GM12878 (cell line): Measurements from ENCODE around the gene DDX51. TPM values are rescaled to one million over a fixed set of nuclear protein-coding genes. Genes with fewer than 3 reads are reported as not detected.

Experiments used
- ATAC-seq: fragments of 200-7000 bp; cut with Tn5 transposase; 3 replicates; pipeline ENCODE4 v1.9.1; 2020; ENCODE audit warnings: mild to moderate bottlenecking, moderate library complexity
- BruUV-seq: library from RNA; stranded (reverse); fragments of 400-500 nt; replicated peaks from 2 replicates; lab custom pipeline; 2021; lab: Mats Ljungman, UMichigan
- CTCF ChIA-PET: fragments of 300-600 bp; sonication (Branson Sonifier 250); formaldehyde crosslinking; extraction: SDS; loops from one replicate; lab custom pipeline; 2021; ENCODE audit warnings: inconsistent platforms; lab: Yijun Ruan, JAX
- POLR2A ChIA-PET: fragments of 350-600 bp; formaldehyde crosslinking; extraction: SDS; loops from one replicate; lab custom pipeline; 2021; ENCODE audit warnings: inconsistent platforms; lab: Charles Lee
- RAD21 ChIA-PET: fragments of 300-600 bp; sonication (Branson Sonifier 250); formaldehyde crosslinking; loops from one replicate; lab custom pipeline; 2023; ENCODE audit warnings: antibody characterized with exemption; ENCODE audit not compliant: unreplicated experiment; lab: Charles Lee
- SMC1A ChIA-PET: fragments of 300-600 bp; sonication (Branson Sonifier 250); formaldehyde crosslinking; loops from one replicate; lab custom pipeline; 2023; ENCODE audit not compliant: unreplicated experiment, uncharacterized antibody; lab: Charles Lee
- DNase-seq: peaks from one replicate; pipeline ENCODE4 v3.0.0-alpha.2; 2011; ENCODE audit warnings: low read depth, low spot score
- FAIRE-seq: peaks from 3 replicates; lab custom pipeline; 2011; peaks lifted over from hg19 to GRCh38; lab: Jason Lieb, UNC
- H2AFZ ChIP-seq: 2 replicates; pipeline ENCODE4 v1.6.0; 2011; ENCODE audit warnings: low read depth, low read length, control low read depth; ENCODE audit not compliant: control insufficient read depth
- H3K27ac ChIP-seq: 2 replicates; pipeline ENCODE4 v1.5.1; 2011; ENCODE audit warnings: control low read depth; ENCODE audit not compliant: control insufficient read depth, insufficient read depth
- H3K27me3 ChIP-seq, 2 experiments: replicated peaks in 1 of 2; 2 replicates each; pipeline versions ENCODE4 v1.6.0 to v1.6.1; 2011; ENCODE audit warnings: low read length in 1 of 2; ENCODE audit not compliant: control insufficient read depth in 2 of 2, insufficient read depth in 2 of 2
- H3K36me3 ChIP-seq, 2 experiments: 2 replicates each; pipeline ENCODE4 v1.5.1; 2011; ENCODE audit warnings: low read length in 1 of 2; ENCODE audit not compliant: control insufficient read depth in 2 of 2, insufficient read depth in 2 of 2
- H3K4me1 ChIP-seq: 2 replicates; pipeline ENCODE4 v1.6.1; 2011; ENCODE audit warnings: mild to moderate bottlenecking, low read length, moderate library complexity, mixed read lengths; ENCODE audit not compliant: control insufficient read depth, insufficient read depth
- H3K4me2 ChIP-seq: 2 replicates; pipeline ENCODE4 v1.6.0; 2011; ENCODE audit warnings: control low read depth; ENCODE audit not compliant: control insufficient read depth, insufficient read depth
- H3K4me3 ChIP-seq: fragments of 200-600 bp; sonication (generic); 2 replicates; pipeline ENCODE4 v1.5.1; 2016
- H3K79me2 ChIP-seq: 2 replicates; pipeline ENCODE4 v1.6.0; 2011; ENCODE audit warnings: low read length; ENCODE audit not compliant: control insufficient read depth, insufficient read depth
- H3K9ac ChIP-seq: 2 replicates; pipeline ENCODE4 v1.8.0; 2011; ENCODE audit warnings: low read length, control low read depth, mixed read lengths; ENCODE audit not compliant: control insufficient read depth, insufficient read depth
- H3K9me3 ChIP-seq: replicated peaks from 3 replicates; pipeline ENCODE4 v1.5.1; 2011; ENCODE audit warnings: mild to moderate bottlenecking, low read length; ENCODE audit not compliant: control insufficient read depth, insufficient read depth
- H4K20me1 ChIP-seq: 2 replicates; pipeline ENCODE4 v1.6.0; 2011; ENCODE audit not compliant: control insufficient read depth, insufficient read depth
- DPF2 ChIP-seq: fragments of 450-650 bp; IDR thresholded peaks from 2 replicates; pipeline ENCODE4 v1.6.1; 2017; ENCODE audit warnings: mild to moderate bottlenecking
- FOXM1 ChIP-seq: IDR thresholded peaks from 2 replicates; pipeline ENCODE4 v1.6.1; 2012; ENCODE audit warnings: low read depth, mild to moderate bottlenecking, inconsistent platforms, low read length, moderate library complexity
- HDAC6 ChIP-seq: fragments of 200-600 bp; sonication (generic); IDR thresholded peaks from one replicate; pipeline ENCODE4 v1.8.0; 2017; ENCODE audit warnings: antibody characterized with exemption; ENCODE audit not compliant: unreplicated experiment
- MEF2B ChIP-seq: fragments of 450-650 bp; IDR thresholded peaks from 2 replicates; pipeline ENCODE4 v1.6.1; 2018; ENCODE audit warnings: mild to moderate bottlenecking, moderate library complexity; ENCODE audit not compliant: partially characterized antibody, poor library complexity, severe bottlenecking
- NR2C2 ChIP-seq: IDR thresholded peaks from 2 replicates; pipeline ENCODE4 v1.6.1; 2011; ENCODE audit warnings: borderline replicate concordance, low read depth; ENCODE audit not compliant: control insufficient read depth, insufficient read length
- RCOR1 ChIP-seq: conservative IDR thresholded peaks from 2 replicates; pipeline ENCODE4 v1.6.1; 2012; ENCODE audit warnings: low read depth, low read length, improper control_type of control experiment
- SPI1 ChIP-seq: IDR thresholded peaks from 2 replicates; pipeline ENCODE4 v1.6.1; 2011; ENCODE audit warnings: low read depth, mild to moderate bottlenecking, low read length, moderate library complexity, borderline replicate concordance; ENCODE audit not compliant: insufficient read depth
- ZNF622 ChIP-seq: fragments of 450-650 bp; IDR thresholded peaks from 2 replicates; pipeline ENCODE4 v1.6.1; 2017; ENCODE audit warnings: mild to moderate bottlenecking, inconsistent platforms
- WGBS: methylation state at CpG from one replicate; pipeline ENCODE4 v1.1.6; 2016; ENCODE audit warnings: low lambda C conversion rate; ENCODE audit not compliant: insufficient replicate concordance, insufficient coverage; ENCODE audit errors: missing lambda C conversion rate; 5-methylcytosine and 5-hydroxymethylcytosine counted together
- in situ Hi-C: fragments of 300-500 bp; cut with MboI; formaldehyde crosslinking; loops from 9 replicates; pipeline ENCODE4 v1.14.3; 2018; ENCODE audit warnings: mixed read lengths
- intact Hi-C: fragments of 100-400 bp; cut with micrococcal nuclease; formaldehyde crosslinking; loops from one replicate; pipeline ENCODE4 v1.14.2; 2022; ENCODE audit not compliant: unreplicated experiment
- polyA plus RNA-seq, 11 experiments: library from polyadenylated mRNA; depleted of rRNA in 4 of 11; unstranded in 6 of 11; stranded (reverse) in 5 of 11; fragments of >200 nt; fragmentation: Nextera tagmentation in 4 of 11; fragmentation: Illumina TruSeq in 1 of 11; extraction: Ambion mirVana in 4 of 11; extraction: Trizol in 1 of 11; gene quantifications; 1 replicate in 1 of 11; 2 replicates in 10 of 11; pipeline versions ENCODE4 v1.2.1 to v1.2.3, GENCODE V29; 2011 to 2016; ENCODE audit warnings: inconsistent platforms in 2 of 11, missing spikeins in 2 of 11, low read depth in 1 of 11
- total RNA-seq, 4 experiments: library from RNA; depleted of rRNA in 3 of 4; stranded (reverse); fragments of >200 nt in 3 of 4; fragmentation: Illumina TruSeq in 1 of 4; extraction: Trizol in 1 of 4; gene quantifications; 2 replicates each; pipeline versions ENCODE4 v1.2.1 to v1.2.3, GENCODE V29; 2013 to 2021
- TF ChIP-seq, protein P1 (sequence below): IDR thresholded peaks from 2 replicates; pipeline ENCODE4 v1.6.1; 2012; ENCODE audit warnings: low read length, inconsistent platforms
- TF ChIP-seq, protein P2 (sequence below): fragments of 450-650 bp; IDR thresholded peaks from 2 replicates; pipeline ENCODE4 v1.6.1; 2017; ENCODE audit warnings: mild to moderate bottlenecking, low read depth, inconsistent platforms; ENCODE audit not compliant: poor library complexity, severe bottlenecking

DDX51 gene
- total and polyA plus RNA-seq, 10 of the 15 experiments (the other 5 are each of a cell fraction or from before 2014, with no cell fraction given): 0.97 to 29.1 (median 9.8) TPM

DNA sequence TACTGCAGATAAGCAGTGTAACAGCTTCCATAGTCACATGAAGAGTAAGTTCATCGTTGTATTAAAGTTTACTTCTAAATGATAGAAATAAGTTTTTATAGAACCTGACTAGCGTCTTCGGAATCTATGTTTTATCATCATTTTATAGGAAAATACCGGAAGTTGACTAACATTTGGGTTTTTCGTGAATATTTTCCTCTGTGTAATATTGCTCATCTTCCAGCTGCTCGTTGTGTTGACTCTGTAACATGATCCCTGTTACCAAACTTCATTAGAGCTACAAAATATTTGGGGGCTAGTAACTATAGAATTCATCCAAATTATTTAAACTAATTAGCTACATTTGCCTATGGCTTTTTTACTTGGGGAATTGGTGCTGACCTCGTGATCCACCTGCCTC, 37.2 kb downstream of the DDX51 start:
- Histone ChIP-seq H3K79me2 (no peaks in the 10 kb centered on the region), H3K4me1 (no peaks in the 10 kb centered on the region), H2AFZ (no peak overlapping the region), H3K9me3 (no peaks in the 10 kb centered on the region), H3K4me3 (no peak overlapping the region), H3K27ac (no peak overlapping the region), H4K20me1 (no peaks in the 10 kb centered on the region), H3K4me2 (no peak overlapping the region), H3K36me3 (peaks cover 7 to 8% of the 10 kb centered on the region in 2 experiments; a peak in 3 of 4 replicates), H3K9ac (no peak overlapping the region), H3K27me3 (no peaks in the 10 kb centered on the region)
- TF ChIP-seq, protein P1, sequence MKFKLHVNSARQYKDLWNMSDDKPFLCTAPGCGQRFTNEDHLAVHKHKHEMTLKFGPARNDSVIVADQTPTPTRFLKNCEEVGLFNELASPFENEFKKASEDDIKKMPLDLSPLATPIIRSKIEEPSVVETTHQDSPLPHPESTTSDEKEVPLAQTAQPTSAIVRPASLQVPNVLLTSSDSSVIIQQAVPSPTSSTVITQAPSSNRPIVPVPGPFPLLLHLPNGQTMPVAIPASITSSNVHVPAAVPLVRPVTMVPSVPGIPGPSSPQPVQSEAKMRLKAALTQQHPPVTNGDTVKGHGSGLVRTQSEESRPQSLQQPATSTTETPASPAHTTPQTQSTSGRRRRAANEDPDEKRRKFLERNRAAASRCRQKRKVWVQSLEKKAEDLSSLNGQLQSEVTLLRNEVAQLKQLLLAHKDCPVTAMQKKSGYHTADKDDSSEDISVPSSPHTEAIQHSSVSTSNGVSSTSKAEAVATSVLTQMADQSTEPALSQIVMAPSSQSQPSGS: no peak
- no peak for TF ChIP-seq MEF2B
- no peak for TF ChIP-seq SPI1
- TF ChIP-seq ZNF622: no peak
- TF ChIP-seq, protein P2, sequence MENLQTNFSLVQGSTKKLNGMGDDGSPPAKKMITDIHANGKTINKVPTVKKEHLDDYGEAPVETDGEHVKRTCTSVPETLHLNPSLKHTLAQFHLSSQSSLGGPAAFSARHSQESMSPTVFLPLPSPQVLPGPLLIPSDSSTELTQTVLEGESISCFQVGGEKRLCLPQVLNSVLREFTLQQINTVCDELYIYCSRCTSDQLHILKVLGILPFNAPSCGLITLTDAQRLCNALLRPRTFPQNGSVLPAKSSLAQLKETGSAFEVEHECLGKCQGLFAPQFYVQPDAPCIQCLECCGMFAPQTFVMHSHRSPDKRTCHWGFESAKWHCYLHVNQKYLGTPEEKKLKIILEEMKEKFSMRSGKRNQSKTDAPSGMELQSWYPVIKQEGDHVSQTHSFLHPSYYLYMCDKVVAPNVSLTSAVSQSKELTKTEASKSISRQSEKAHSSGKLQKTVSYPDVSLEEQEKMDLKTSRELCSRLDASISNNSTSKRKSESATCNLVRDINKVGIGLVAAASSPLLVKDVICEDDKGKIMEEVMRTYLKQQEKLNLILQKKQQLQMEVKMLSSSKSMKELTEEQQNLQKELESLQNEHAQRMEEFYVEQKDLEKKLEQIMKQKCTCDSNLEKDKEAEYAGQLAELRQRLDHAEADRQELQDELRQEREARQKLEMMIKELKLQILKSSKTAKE: no peak
- no peak for TF ChIP-seq FOXM1
- TF ChIP-seq DPF2: no peak
- no peak for TF ChIP-seq NR2C2
- TF ChIP-seq HDAC6: no peak
- no peak for TF ChIP-seq RCOR1
- ChIA-PET RAD21 (no interaction called here), CTCF (no interaction called here), SMC1A (interaction anchor here (1.5 kb wide), 1 partner anchor 14 kb away, joined by 4 read pairs; no protein-coding TSS in a partner anchor), POLR2A (no interaction called here)
- intact Hi-C loops (no loop called here), in situ Hi-C loops (no loop called here)
- WGBS: 97% methylated on average over 7 of the region's 7 CpGs
- FAIRE-seq: no peak
- no peak for ATAC-seq
- BruUV-seq: no TSS peak
- DNase-seq: no peak
